ENCODE data around the gene BAIAP3.

BAIAP3 gene

GRCh38 chr16:1395444-1396031 lies 62.1 kb downstream of the BAIAP3 start:
- no peak for DNase-seq

GRCh38 chr16:1397779-1398178 lies 64.3 kb downstream of the BAIAP3 start:
- DNase-seq: no peak

- no peak for DNase-seq
Observed at GRCh38 chr16:1398351-1398750, 64.9 kb downstream of the BAIAP3 start.
